A673 (cell line): Measurements from ENCODE around the gene BTN2A1. TPM values are rescaled to one million over a fixed set of nuclear protein-coding genes. Genes with fewer than 3 reads are reported as not detected.

Experiments
- BruUV-seq: library from RNA; stranded (reverse); fragments of 400-500 nt; replicated peaks from 2 replicates; lab custom pipeline; 2021; lab: Mats Ljungman, UMichigan
- CTCF ChIA-PET: fragments of 300-600 bp; sonication (Branson Sonifier 250); formaldehyde crosslinking; loops from one replicate; lab custom pipeline; 2022; ENCODE audit warnings: antibody characterized with exemption; lab: Charles Lee
- POLR2A ChIA-PET: fragments of 300-600 bp; sonication (Branson Sonifier 250); formaldehyde crosslinking; loops from one replicate; lab custom pipeline; 2022; ENCODE audit warnings: antibody characterized with exemption; ENCODE audit not compliant: low non-redundant PET; lab: Charles Lee
- DNase-seq: peaks from one replicate; pipeline ENCODE4 v3.0.0-alpha.2; 2015; ENCODE audit warnings: low spot score
- H3K27ac ChIP-seq: fragments of 200-600 bp; sonication (generic); 2 replicates; pipeline ENCODE4 v1.5.1; 2016; ENCODE audit warnings: mixed run types, low read depth, mild to moderate bottlenecking, mixed read lengths, antibody characterized with exemption, low read length; ENCODE audit not compliant: poor library complexity, severe bottlenecking
- H3K27me3 ChIP-seq: fragments of 200-600 bp; sonication (generic); replicated peaks from 2 replicates; pipeline ENCODE4 v1.6.1; 2017; ENCODE audit warnings: mixed run types, low read depth, mild to moderate bottlenecking, mixed read lengths, antibody characterized with exemption, low read length; ENCODE audit not compliant: insufficient read depth, poor library complexity
- H3K36me3 ChIP-seq: fragments of 200-600 bp; sonication (generic); 2 replicates; pipeline ENCODE4 v1.6.1; 2016; ENCODE audit warnings: mixed run types, mild to moderate bottlenecking, mixed read lengths, antibody characterized with exemption, low read length; ENCODE audit not compliant: insufficient read depth, poor library complexity, severe bottlenecking
- H3K4me1 ChIP-seq: fragments of 200-600 bp; sonication (generic); 2 replicates; pipeline ENCODE4 v1.6.1; 2017; ENCODE audit warnings: mixed run types, mild to moderate bottlenecking, mixed read lengths, antibody characterized with exemption, low read length; ENCODE audit not compliant: insufficient read depth, poor library complexity, severe bottlenecking
- H3K4me3 ChIP-seq: fragments of 200-600 bp; sonication (generic); 2 replicates; pipeline ENCODE4 v1.5.1; 2016; ENCODE audit warnings: low read depth, mixed run types, mild to moderate bottlenecking, mixed read lengths, low read length; ENCODE audit not compliant: poor library complexity, severe bottlenecking
- H3K9me3 ChIP-seq: fragments of 200-600 bp; sonication (generic); 2 replicates; pipeline ENCODE4 v1.6.1; 2016; ENCODE audit warnings: mixed run types, low read depth, mild to moderate bottlenecking, mixed read lengths, antibody characterized with exemption, low read length; ENCODE audit not compliant: poor library complexity, severe bottlenecking
- EZH2 ChIP-seq: fragments of 200-600 bp; sonication (generic); IDR thresholded peaks from 2 replicates; pipeline ENCODE4 v1.6.1; 2017; ENCODE audit warnings: borderline replicate concordance, low read depth, mild to moderate bottlenecking, mixed read lengths, antibody characterized with exemption, low read length; ENCODE audit not compliant: poor library complexity, severe bottlenecking
- intact Hi-C: fragments of 100-400 bp; cut with micrococcal nuclease; formaldehyde crosslinking; loops from one replicate; pipeline ENCODE4 v1.10.0; 2022; ENCODE audit not compliant: unreplicated experiment
- total RNA-seq: library from RNA; stranded (reverse); gene quantifications from 2 replicates; pipeline ENCODE4 v1.2.3, GENCODE V29; 2021
- TF ChIP-seq, protein P1 (sequence below): fragments of 300-800, 200-600 bp; sonication (generic); conservative IDR thresholded peaks from 2 replicates; pipeline ENCODE4 v1.5.1; 2017; ENCODE audit warnings: low read depth, mild to moderate bottlenecking, antibody characterized with exemption, low read length, moderate library complexity, mixed read lengths

Gene BTN2A1
- total RNA-seq, 1 experiment from 2014 or later: 32.2 TPM

- ChIA-PET CTCF (interaction anchor here (0.9 kb wide), 1 partner anchor 144 kb away, joined by 4 read pairs; no protein-coding TSS in a partner anchor), POLR2A (no interaction called here)
- Histone ChIP-seq H3K9me3 (no peaks in the 10 kb centered on the region), H3K36me3 (no peaks in the 10 kb centered on the region), H3K4me3 (no peak overlapping the region), H3K27ac (no peak overlapping the region), H3K4me1 (no peaks in the 10 kb centered on the region), H3K27me3 (no peaks in the 10 kb centered on the region)
- no peak for TF ChIP-seq EZH2
- TF ChIP-seq, protein P1, sequence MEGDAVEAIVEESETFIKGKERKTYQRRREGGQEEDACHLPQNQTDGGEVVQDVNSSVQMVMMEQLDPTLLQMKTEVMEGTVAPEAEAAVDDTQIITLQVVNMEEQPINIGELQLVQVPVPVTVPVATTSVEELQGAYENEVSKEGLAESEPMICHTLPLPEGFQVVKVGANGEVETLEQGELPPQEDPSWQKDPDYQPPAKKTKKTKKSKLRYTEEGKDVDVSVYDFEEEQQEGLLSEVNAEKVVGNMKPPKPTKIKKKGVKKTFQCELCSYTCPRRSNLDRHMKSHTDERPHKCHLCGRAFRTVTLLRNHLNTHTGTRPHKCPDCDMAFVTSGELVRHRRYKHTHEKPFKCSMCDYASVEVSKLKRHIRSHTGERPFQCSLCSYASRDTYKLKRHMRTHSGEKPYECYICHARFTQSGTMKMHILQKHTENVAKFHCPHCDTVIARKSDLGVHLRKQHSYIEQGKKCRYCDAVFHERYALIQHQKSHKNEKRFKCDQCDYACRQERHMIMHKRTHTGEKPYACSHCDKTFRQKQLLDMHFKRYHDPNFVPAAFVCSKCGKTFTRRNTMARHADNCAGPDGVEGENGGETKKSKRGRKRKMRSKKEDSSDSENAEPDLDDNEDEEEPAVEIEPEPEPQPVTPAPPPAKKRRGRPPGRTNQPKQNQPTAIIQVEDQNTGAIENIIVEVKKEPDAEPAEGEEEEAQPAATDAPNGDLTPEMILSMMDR: no peak
- BruUV-seq: no TSS peak
- intact Hi-C loops: no loop called here
- no peak for DNase-seq
Observed at GRCh38 chr6:26485112-26485780, 27.5 kb downstream of the BTN2A1 start.

DNA sequence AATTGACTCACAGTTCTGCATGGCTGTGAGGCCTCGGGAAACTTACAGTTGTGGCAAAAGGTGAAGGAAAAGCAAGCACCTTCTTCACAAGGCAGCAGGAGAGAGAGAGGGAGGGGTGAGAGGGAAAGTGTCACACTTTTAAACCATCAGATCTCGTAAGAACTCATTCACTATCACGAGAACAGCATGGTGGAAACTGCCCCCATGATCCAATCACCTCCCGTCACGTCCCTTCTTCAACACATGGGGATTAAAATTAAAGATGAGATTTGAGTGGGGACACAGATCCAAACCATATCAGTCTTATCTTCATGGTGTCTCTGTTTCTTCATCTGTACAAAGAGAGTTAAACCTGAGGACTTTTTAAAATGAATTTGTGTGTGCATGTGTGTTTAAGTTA, 28.6 kb downstream of the BTN2A1 start:
- Histone ChIP-seq H3K4me3 (no peak overlapping the region), H3K27me3 (no peaks in the 10 kb centered on the region), H3K4me1 (no peaks in the 10 kb centered on the region), H3K9me3 (no peaks in the 10 kb centered on the region), H3K27ac (no peak overlapping the region), H3K36me3 (no peaks in the 10 kb centered on the region)
- intact Hi-C loops: no loop called here
- DNase-seq: no peak
- TF ChIP-seq, protein P1: no peak
- BruUV-seq: no TSS peak
- CTCF ChIA-PET: no interaction called here
- POLR2A ChIA-PET: no interaction called here

GRCh38 chr6:26487466-26487865, 29.7 kb downstream of the BTN2A1 start:
- Histone ChIP-seq H3K4me3 (no peak overlapping the region), H3K4me1 (no peaks in the 10 kb centered on the region), H3K27me3 (no peaks in the 10 kb centered on the region), H3K9me3 (no peaks in the 10 kb centered on the region), H3K36me3 (no peaks in the 10 kb centered on the region), H3K27ac (no peak overlapping the region)
- POLR2A ChIA-PET: no interaction called here
- DNase-seq: no peak
- TF ChIP-seq, protein P1: no peak
- no peak for TF ChIP-seq EZH2
- BruUV-seq: no TSS peak
- intact Hi-C loops: no loop called here
- CTCF ChIA-PET: no interaction called here
